GM18867 (cell line): ENCODE measurements around the gene COA1.
"Not testable (repeated sequence)": the region's sequence is repeated elsewhere in the genome, so short reads cannot be mapped to it uniquely, and the experiment has no call there.

Experiments used
- ATAC-seq: cut with Tn5 transposase; IDR thresholded peaks from one replicate; pipeline ENCODE4 v1.9.1; 2021; ENCODE audit warnings: mild to moderate bottlenecking, moderate library complexity; ENCODE audit not compliant: unreplicated experiment

Gene COA1

GRCh38 chr7:43729214-43729923, at the start of gene COA1:
TSS of gene COA1 (minus strand) at chr7:43729523. CDS start at chr7:43648614, 80,909 bp downstream.
- peak; percentile 84 for ATAC-seq

GRCh38 chr7:43778293-43779044, 49.1 kb upstream of the COA1 start:
- ATAC-seq = not testable (repeated sequence)

- ATAC-seq = not testable (repeated sequence)
These were observed 45.9 kb upstream of the COA1 start for GRCh38 chr7:43775255-43775654.

GRCh38 chr7:43773268-43773667, 43.9 kb upstream of the COA1 start:
- not testable (repeated sequence) for ATAC-seq

GRCh38 chr7:43771573-43771972, 42.2 kb upstream of the COA1 start:
- ATAC-seq = no peak

- no peak for ATAC-seq
These were observed 41.8 kb upstream of the COA1 start for GRCh38 chr7:43771128-43771527.

- no peak for ATAC-seq
These were observed 40.6 kb upstream of the COA1 start for GRCh38 chr7:43769791-43770465.

- ATAC-seq = no peak
These were observed 40.0 kb upstream of the COA1 start for GRCh38 chr7:43769281-43769680.

GRCh38 chr7:43768887-43769272, 39.6 kb upstream of the COA1 start:
- no peak for ATAC-seq

GRCh38 chr7:43768201-43768886, 39.0 kb upstream of the COA1 start:
- ATAC-seq = no peak

- no peak for ATAC-seq
These were observed 38.0 kb upstream of the COA1 start for GRCh38 chr7:43767311-43767710.

GRCh38 chr7:43766564-43766963, 37.2 kb upstream of the COA1 start:
- no peak for ATAC-seq

GRCh38 chr7:43764807-43765491, 35.6 kb upstream of the COA1 start:
- ATAC-seq = peak; percentile 7

- ATAC-seq = peak; percentile 67
These were observed 34.9 kb upstream of the COA1 start for GRCh38 chr7:43764039-43764761.

GRCh38 chr7:43763183-43763582, 33.9 kb upstream of the COA1 start:
- no peak for ATAC-seq

- no peak for ATAC-seq
These were observed 32.8 kb upstream of the COA1 start for GRCh38 chr7:43761938-43762692.

GRCh38 chr7:43761382-43761781, 32.1 kb upstream of the COA1 start:
- no peak for ATAC-seq

GRCh38 chr7:43760861-43761260, 31.5 kb upstream of the COA1 start:
- no peak for ATAC-seq
